Activated naive CD4-positive, alpha-beta T cell treated with anti-CD3 and anti-CD28 coated beads, Interleukin-2, amount 50 U/mL, for 72 hours (primary cell): ENCODE results near the gene RGS6. TPM values are rescaled to one million over a fixed set of nuclear protein-coding genes. Genes with fewer than 3 reads are reported as not detected.
"Not testable (repeated sequence)": the region's sequence is repeated elsewhere in the genome, so short reads cannot be mapped to it uniquely, and the experiment has no call there.

Experiments
- ATAC-seq, 2 donors: fragments of 150-1000 bp; cut with Tn5 transposase; 2 replicates each; pipeline ENCODE4 v1.10.0; 2021; ENCODE audit warnings: mild to moderate bottlenecking in 2 of 2, moderate library complexity in 2 of 2
- DNase-seq, 2 donors: peaks; one replicate each; pipeline ENCODE4 v3.0.0; 2021 to 2022; ENCODE audit warnings: low spot score in 2 of 2
- H3K27ac Mint-ChIP-seq, 2 donors: one replicate each; pipeline ENCODE4 v1.8.0; 2022; ENCODE audit warnings: mild to moderate bottlenecking in 2 of 2, mixed read lengths in 2 of 2
- H3K36me3 Mint-ChIP-seq, 2 donors: one replicate each; pipeline ENCODE4 v1.8.0; 2022; ENCODE audit warnings: mixed read lengths in 2 of 2
- H3K9me3 Mint-ChIP-seq, 2 donors: one replicate each; pipeline ENCODE4 v1.8.0; 2022; ENCODE audit warnings: mixed read lengths in 2 of 2
- total RNA-seq, 2 donors: library from RNA; stranded (reverse); gene quantifications; one replicate each; pipeline ENCODE4 v1.2.3, GENCODE V29; 2022

The RGS6 gene
- under 1 TPM; 0.61 to 0.64 TPM for total RNA-seq

- DNase-seq = peak in 1 of 2 donors; percentile 53
- peak; percentile 13 to 74 for ATAC-seq
- no peaks in the 10 kb centered on the region for H3K9me3 Mint-ChIP-seq
- H3K27ac Mint-ChIP-seq = no peak within 1 kb of the TSS
- no peaks in the 10 kb centered on the region for H3K36me3 Mint-ChIP-seq
Observed at GRCh38 chr14:71932229-71932981, at the start of gene RGS6. Gene RGS6 (plus strand): TSS chr14:71932429.

GRCh38 chr14:71883094-71883493, 49.1 kb upstream of the RGS6 start:
- Mint-ChIP-seq H3K27ac (peak overlapping the region in 1 of 2 donors; percentile 61), H3K9me3 (peaks cover 6 to 20% of the 10 kb centered on the region in 2 donors), H3K36me3 (peaks cover 16 to 18% of the 10 kb centered on the region in 2 donors)
- ATAC-seq (no peak), DNase-seq (no peak)

DNA sequence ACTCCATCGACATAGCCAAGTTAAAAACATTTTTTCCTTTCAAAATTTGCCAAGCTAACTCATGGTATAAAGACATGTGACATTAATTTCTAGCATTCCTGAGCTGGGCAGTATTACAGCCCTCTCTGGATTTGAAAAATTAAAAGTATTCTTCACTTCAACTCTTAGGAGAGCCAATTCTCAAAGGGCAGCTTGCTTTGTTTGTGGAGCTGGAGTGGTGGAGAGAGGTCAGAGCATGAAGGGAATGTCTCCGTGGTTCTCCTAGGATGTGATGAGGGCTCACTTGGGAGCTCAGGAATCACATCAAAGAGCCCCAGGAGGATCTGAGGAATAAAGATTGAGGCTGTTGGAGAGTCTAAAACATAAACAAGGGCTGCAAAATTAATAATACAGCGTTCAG, 46.9 kb upstream of the RGS6 start:
- Mint-ChIP-seq H3K27ac (no peak overlapping the region), H3K36me3 (peaks cover 6 to 24% of the 10 kb centered on the region in 2 donors), H3K9me3 (peaks cover 6 to 23% of the 10 kb centered on the region in 2 donors)
- no peak for ATAC-seq
- no peak for DNase-seq

DNA sequence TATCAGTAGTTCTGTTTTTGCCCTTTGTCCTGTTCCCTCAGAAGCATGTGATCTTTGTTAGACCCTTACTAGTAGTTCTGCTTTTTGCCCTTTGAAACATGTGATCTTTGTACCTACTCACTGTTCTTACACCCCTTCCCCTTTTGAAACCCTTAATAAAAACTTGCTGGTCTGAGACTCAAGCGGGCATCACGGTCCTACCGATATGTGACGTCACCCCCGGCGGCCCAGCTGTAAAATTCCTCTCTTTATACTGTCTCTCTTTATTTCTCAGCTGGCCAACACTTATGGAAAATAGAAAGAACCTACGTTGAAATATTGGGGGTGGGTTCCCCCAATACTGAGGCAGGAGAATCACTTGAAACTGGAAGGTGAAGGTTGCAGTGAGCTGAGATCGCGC, 44.4 kb upstream of the RGS6 start:
- Mint-ChIP-seq H3K36me3 (peaks cover 6 to 18% of the 10 kb centered on the region in 2 donors), H3K9me3 (peaks cover 6 to 12% of the 10 kb centered on the region in 2 donors)
- DNase-seq, H3K27ac Mint-ChIP-seq, ATAC-seq: not testable (repeated sequence)

- Mint-ChIP-seq H3K27ac (no peak overlapping the region), H3K9me3 (peaks cover 6 to 12% of the 10 kb centered on the region in 2 donors), H3K36me3 (peaks cover 6 to 18% of the 10 kb centered on the region in 2 donors)
- ATAC-seq (peak in 1 of 2 donors; percentile 62), DNase-seq (no peak)
Observed at GRCh38 chr14:71890541-71890940, 41.7 kb upstream of the RGS6 start.

DNA sequence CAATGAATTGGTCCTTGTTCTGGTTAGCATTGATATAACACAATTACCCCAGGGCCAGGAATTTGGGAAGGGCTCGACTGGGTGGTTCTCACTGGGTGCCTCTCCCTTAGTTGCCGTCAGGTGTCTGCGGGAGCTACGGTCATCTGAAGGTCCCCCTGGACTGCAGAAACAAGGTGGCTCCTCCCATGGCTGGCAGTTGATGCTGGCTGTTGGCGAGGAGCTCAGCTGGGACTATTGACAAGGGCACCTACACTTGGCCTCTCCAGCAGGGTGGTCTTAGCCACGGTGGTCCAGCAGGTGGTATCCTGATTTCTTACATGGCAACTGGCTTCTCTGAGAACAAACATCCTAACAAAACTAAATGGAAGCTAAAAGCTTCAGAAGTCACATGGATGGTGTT, 41.0 kb upstream of the RGS6 start:
- no peak for DNase-seq
- H3K36me3 Mint-ChIP-seq = peaks cover 6 to 15% of the 10 kb centered on the region in 2 donors
- H3K9me3 Mint-ChIP-seq = peaks cover 6 to 9% of the 10 kb centered on the region in 2 donors
- no peak for ATAC-seq
- no peak overlapping the region for H3K27ac Mint-ChIP-seq

GRCh38 chr14:71891970-71892369, 40.3 kb upstream of the RGS6 start:
- ATAC-seq = no peak
- Mint-ChIP-seq H3K36me3 (peaks cover 6 to 11% of the 10 kb centered on the region in 2 donors), H3K9me3 (peaks cover 6 to 9% of the 10 kb centered on the region in 2 donors), H3K27ac (no peak overlapping the region)
- DNase-seq = no peak

GRCh38 chr14:71905031-71905430, 27.2 kb upstream of the RGS6 start:
- Mint-ChIP-seq H3K27ac (no peak overlapping the region), H3K9me3 (peaks cover 0 to 5% of the 10 kb centered on the region in 2 donors), H3K36me3 (no peaks in the 10 kb centered on the region)
- ATAC-seq (no peak), DNase-seq (no peak)

GRCh38 chr14:71905860-71906259, 26.4 kb upstream of the RGS6 start:
- Mint-ChIP-seq H3K36me3 (no peaks in the 10 kb centered on the region), H3K27ac (no peak overlapping the region), H3K9me3 (peaks cover 0 to 5% of the 10 kb centered on the region in 2 donors)
- ATAC-seq = no peak
- no peak for DNase-seq

- Mint-ChIP-seq H3K9me3 (peaks cover 0 to 5% of the 10 kb centered on the region in 2 donors), H3K36me3 (no peaks in the 10 kb centered on the region)
Observed at GRCh38 chr14:71907793-71908515, 24.3 kb upstream of the RGS6 start.

GRCh38 chr14:71911669-71912068, 20.6 kb upstream of the RGS6 start:
- Mint-ChIP-seq H3K9me3 (peaks cover 0 to 5% of the 10 kb centered on the region in 2 donors), H3K36me3 (no peaks in the 10 kb centered on the region), H3K27ac (no peak overlapping the region)
- ATAC-seq (no peak), DNase-seq (no peak)

More at GRCh38 chr14:71907793-71908515, 24.3 kb upstream of the RGS6 start:
- H3K27ac Mint-ChIP-seq = no peak overlapping the region
- ATAC-seq = no peak
- no peak for DNase-seq

GRCh38 chr14:71913342-71913741, 18.9 kb upstream of the RGS6 start:
- Mint-ChIP-seq H3K36me3 (no peaks in the 10 kb centered on the region), H3K9me3 (no peaks in the 10 kb centered on the region), H3K27ac (no peak overlapping the region)
- no peak for DNase-seq
- no peak for ATAC-seq

GRCh38 chr14:71918955-71919354, 13.3 kb upstream of the RGS6 start:
- Mint-ChIP-seq H3K9me3 (peaks cover 4 to 6% of the 10 kb centered on the region in 2 donors), H3K27ac (no peak overlapping the region), H3K36me3 (no peaks in the 10 kb centered on the region)
- DNase-seq (no peak), ATAC-seq (no peak)

- Mint-ChIP-seq H3K27ac (no peak overlapping the region), H3K36me3 (no peaks in the 10 kb centered on the region), H3K9me3 (peaks cover 4 to 6% of the 10 kb centered on the region in 2 donors)
- no peak for DNase-seq
- no peak for ATAC-seq
Observed at GRCh38 chr14:71923513-71923912, 8.7 kb upstream of the RGS6 start.

DNA sequence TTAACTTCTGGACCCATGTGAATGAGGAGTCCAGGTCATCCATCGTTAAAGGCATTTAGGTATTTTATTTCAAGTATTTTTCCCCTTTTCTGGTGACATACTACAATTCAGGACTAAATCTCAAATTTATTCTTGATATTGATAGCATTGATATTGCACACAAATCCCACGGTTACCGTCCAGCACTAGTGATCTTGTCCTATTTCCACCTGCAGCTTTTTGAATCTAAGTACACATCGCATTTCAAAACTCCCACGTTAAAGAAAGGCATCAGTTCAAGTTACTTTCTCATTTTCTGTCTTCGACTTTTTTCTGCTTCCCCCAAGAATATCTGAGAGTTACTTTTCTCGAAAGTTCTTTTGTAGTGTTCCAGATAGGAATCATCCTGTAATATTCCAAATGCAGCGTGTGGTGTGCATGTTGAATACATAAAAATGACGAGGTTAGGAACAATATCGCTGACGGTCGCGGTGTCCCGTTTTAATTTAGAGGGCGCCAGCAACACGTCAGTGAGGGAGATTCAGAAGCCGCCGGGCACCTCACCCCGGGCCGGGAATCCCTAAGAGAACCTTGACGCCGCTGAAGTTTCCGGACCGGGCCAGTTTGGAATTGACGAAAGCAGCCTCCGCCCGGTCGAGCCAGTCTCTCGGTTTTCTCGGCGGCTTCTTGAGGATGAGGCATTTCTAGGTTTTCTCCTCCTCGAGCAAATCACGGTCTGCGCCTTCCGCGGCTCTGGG, 569 bp upstream of the RGS6 start:
- Mint-ChIP-seq H3K27ac (no peak overlapping the region), H3K36me3 (no peaks in the 10 kb centered on the region), H3K9me3 (no peaks in the 10 kb centered on the region)
- ATAC-seq = peak in 1 of 2 donors; percentile 18
- DNase-seq = no peak

GRCh38 chr14:71933001-71933587, 865 bp downstream of the RGS6 start:
- peak in 1 of 2 donors; percentile 10 for DNase-seq
- H3K27ac Mint-ChIP-seq = no peak overlapping the region

More at GRCh38 chr14:71933001-71933587, 865 bp downstream of the RGS6 start:
- ATAC-seq = peak; percentile 34 to 84
- no peaks in the 10 kb centered on the region for H3K9me3 Mint-ChIP-seq
- no peaks in the 10 kb centered on the region for H3K36me3 Mint-ChIP-seq
